Activated naive CD8-positive, alpha-beta T cell (primary cell): ENCODE data around the gene ZNF785.
"Not testable (repeated sequence)": the region's sequence is repeated elsewhere in the genome, so short reads cannot be mapped to it uniquely, and the experiment has no call there.

Experiments
- H3K27ac Mint-ChIP-seq: one replicate; pipeline ENCODE4 v1.8.0; 2021; ENCODE audit warnings: mixed read lengths
- H3K27me3 Mint-ChIP-seq: one replicate; pipeline ENCODE4 v1.8.0; 2021; ENCODE audit warnings: mixed read lengths
- H3K36me3 Mint-ChIP-seq: one replicate; pipeline ENCODE4 v1.8.0; 2021; ENCODE audit warnings: mixed read lengths
- H3K4me1 Mint-ChIP-seq: one replicate; pipeline ENCODE4 v1.8.0; 2021; ENCODE audit warnings: low read depth, mixed read lengths
- H3K4me3 Mint-ChIP-seq: one replicate; pipeline ENCODE4 v1.8.0; 2021; ENCODE audit warnings: mild to moderate bottlenecking, mixed read lengths
- H3K9me3 Mint-ChIP-seq: one replicate; pipeline ENCODE4 v1.8.0; 2021; ENCODE audit warnings: low read depth, mixed read lengths

The ZNF785 gene

DNA sequence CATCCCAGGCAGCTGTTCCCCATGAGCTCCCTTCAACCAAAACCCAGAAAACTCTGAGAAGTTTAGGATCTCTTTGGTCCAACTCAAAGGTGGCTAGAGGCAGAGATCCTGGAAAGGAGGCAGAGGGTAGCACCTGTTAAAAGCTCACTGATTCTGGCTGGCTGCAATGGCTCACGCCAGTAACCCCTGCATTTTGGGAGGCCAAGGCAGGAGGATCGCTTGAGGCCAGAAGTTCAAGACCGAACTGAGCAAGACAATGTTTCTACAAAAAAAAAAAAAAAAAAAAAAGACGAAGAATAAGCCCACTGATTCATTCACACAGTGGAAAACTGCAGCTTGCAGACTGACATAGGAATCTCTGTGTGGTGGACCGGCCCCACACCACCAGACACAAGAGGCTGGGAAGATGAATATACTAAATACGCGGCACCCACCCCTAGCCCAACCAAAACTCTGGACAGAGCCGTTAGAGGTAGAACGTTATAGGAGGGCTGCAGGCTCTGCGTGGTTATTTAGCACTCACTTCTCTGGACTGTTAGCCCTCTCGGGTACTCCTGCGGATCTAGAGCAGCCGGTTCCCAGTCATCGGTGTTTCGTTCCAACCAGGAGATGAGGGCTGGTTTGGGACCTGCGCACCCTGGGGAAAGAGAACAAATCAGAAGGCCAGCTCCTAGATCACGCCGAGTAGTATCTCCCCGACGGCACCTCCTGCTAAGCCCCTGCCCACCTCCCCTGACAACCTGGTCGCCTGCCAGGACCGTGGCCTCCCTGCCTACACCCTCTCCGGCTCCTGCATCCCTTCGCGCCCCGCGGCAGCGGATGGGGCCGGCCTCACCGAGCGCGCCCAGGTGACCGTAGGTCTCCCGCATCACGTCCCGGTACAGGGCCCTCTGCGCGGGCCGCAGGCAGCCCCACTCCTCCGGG lies 23.8 kb upstream of the ZNF785 start:
- H3K4me1 Mint-ChIP-seq: peaks cover 17% of the 10 kb centered on the region
- no peaks in the 10 kb centered on the region for H3K27me3 Mint-ChIP-seq
- no peaks in the 10 kb centered on the region for H3K9me3 Mint-ChIP-seq
- peak overlapping the region; percentile 95 for H3K4me3 Mint-ChIP-seq
- H3K36me3 Mint-ChIP-seq: no peaks in the 10 kb centered on the region
- H3K27ac Mint-ChIP-seq: peak overlapping the region; percentile 99

DNA sequence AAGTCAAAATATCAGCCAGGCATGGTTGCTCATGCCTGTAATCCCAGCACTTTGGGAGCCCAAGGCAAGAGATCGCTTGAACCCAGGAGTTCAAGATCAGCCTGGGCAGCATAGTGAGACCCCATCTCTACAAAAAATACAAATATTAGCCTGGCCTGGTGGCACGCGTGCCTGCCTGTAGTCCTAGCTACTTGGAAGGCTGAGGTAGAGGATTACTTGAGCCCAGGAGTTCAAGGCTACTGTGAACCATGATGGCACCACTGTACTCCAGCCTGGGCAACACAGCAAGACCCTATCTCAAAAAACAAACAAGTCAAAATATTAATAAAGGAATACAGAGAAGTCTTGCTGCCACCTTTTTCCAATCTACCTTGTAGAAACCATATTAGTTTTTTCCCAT lies 20.5 kb upstream of the ZNF785 start:
- no peaks in the 10 kb centered on the region for H3K27me3 Mint-ChIP-seq
- no peak overlapping the region for H3K27ac Mint-ChIP-seq
- no peak overlapping the region for H3K4me3 Mint-ChIP-seq
- H3K4me1 Mint-ChIP-seq: peaks cover 17% of the 10 kb centered on the region
- no peaks in the 10 kb centered on the region for H3K36me3 Mint-ChIP-seq
- no peaks in the 10 kb centered on the region for H3K9me3 Mint-ChIP-seq

DNA sequence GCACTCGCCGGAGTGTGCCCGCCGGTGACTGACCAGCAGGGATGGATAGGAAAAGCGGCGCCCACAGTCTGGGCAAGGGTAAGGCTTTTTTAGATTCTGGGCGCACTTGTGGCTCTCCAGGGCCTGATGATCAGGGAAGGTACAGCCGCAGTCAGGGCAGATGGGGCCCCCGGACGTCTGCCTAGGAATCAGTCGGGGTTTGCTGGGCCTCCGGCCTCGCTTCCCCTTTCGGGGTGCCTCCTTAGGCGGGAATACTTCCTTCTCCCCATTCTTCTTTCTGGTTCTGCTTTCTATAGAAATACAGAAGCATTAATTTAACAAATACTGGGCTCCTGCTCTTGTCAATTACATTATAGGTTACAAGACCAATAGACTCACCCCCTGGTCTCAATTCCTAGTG lies 19.7 kb upstream of the ZNF785 start:
- H3K36me3 Mint-ChIP-seq: no peaks in the 10 kb centered on the region
- H3K27ac Mint-ChIP-seq: no peak overlapping the region
- no peaks in the 10 kb centered on the region for H3K27me3 Mint-ChIP-seq
- H3K4me3 Mint-ChIP-seq: no peak overlapping the region
- peaks cover 12% of the 10 kb centered on the region for H3K4me1 Mint-ChIP-seq
- H3K9me3 Mint-ChIP-seq: no peaks in the 10 kb centered on the region

DNA sequence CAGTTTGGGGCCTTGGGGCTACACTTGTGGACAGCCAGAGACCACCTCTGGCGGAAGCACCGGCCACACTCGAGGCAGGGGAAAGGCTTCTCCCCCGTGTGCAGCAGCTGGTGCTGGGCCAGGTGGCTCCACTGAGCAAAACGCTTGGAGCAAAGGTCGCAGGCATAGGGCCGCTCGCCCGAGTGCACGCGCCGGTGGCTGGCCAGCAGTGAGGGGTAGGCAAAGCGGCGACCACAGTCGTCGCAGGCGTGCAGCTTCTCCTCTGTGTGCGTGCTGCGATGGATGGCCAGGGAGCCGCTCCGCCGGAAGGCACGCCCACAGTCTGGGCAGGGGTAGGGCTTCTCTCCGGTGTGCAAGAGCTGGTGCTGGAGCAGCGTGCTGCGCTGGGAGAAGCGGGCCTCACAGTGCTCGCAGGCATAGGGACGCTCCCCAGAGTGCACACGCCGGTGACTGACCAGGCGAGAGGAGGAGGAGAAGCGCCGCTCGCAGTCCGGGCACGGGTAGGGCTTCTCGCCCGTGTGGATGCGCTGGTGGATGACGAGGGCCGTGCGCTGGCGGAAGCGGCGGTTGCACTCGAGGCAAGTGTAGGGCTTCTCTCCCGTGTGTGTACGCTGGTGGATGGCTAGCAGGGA lies 18.9 kb upstream of the ZNF785 start:
- Mint-ChIP-seq H3K27me3 (no peaks in the 10 kb centered on the region), H3K9me3 (no peaks in the 10 kb centered on the region), H3K4me3 (no peak overlapping the region), H3K36me3 (no peaks in the 10 kb centered on the region), H3K27ac (no peak overlapping the region), H3K4me1 (peaks cover 12% of the 10 kb centered on the region)

DNA sequence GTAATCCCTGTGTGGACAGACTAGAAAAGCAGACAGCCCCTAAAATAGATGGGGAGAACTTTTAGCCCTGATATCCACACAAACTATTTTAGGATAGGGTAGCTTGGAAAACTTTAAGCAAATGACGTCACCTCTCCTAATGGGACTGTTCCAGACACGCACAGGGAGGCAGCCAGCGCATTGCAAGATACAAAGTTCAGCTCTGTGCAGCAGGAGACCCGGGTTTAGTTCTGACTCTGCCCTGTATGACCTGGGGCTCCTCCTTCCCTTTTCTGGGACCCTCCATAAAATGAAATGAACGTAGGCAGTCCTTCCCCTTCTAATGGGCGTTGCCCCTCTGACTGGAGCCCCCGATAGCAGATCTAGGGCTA lies 18.4 kb upstream of the ZNF785 start:
- H3K27ac Mint-ChIP-seq: peak overlapping the region; percentile 22
- H3K27me3 Mint-ChIP-seq: no peaks in the 10 kb centered on the region
- H3K4me1 Mint-ChIP-seq: peaks cover 9% of the 10 kb centered on the region
- no peaks in the 10 kb centered on the region for H3K9me3 Mint-ChIP-seq
- H3K4me3 Mint-ChIP-seq: no peak overlapping the region
- no peaks in the 10 kb centered on the region for H3K36me3 Mint-ChIP-seq

DNA sequence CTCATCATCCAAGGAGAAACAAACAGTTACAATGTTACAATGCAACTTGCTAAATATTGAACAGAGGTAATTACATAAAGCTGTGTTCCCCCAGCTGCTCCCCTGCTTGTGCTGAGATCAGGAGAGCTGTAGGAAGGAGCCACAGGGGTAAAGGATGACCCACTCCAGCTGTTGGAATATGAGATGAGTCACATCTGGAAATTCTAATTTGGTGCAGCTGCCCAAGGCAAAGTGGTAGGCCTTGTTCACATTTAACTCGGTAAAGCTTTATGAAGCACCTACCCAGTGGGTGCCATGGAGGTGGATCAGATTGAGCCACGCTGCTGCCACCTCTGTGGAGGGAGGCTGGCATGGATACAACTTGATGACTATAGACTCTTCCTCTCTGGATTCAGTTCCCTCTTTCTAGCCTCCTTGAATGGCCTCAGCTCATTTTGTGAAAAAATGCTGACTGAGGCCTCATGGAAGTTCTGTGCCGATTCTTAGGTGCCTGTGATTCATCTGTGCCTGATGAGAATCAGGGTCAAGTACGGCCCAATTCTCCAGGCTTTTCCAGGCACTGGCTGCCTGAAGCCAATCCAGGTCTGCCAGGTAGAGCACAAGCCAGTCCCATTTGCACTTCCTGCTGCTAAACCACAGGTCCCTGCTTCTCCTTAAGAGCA lies 17.2 kb upstream of the ZNF785 start:
- peaks cover 6% of the 10 kb centered on the region for H3K4me1 Mint-ChIP-seq
- H3K4me3 Mint-ChIP-seq: no peak overlapping the region
- peak overlapping the region; percentile 22 for H3K27ac Mint-ChIP-seq
- H3K27me3 Mint-ChIP-seq: no peaks in the 10 kb centered on the region
- H3K36me3 Mint-ChIP-seq: no peaks in the 10 kb centered on the region
- no peaks in the 10 kb centered on the region for H3K9me3 Mint-ChIP-seq

DNA sequence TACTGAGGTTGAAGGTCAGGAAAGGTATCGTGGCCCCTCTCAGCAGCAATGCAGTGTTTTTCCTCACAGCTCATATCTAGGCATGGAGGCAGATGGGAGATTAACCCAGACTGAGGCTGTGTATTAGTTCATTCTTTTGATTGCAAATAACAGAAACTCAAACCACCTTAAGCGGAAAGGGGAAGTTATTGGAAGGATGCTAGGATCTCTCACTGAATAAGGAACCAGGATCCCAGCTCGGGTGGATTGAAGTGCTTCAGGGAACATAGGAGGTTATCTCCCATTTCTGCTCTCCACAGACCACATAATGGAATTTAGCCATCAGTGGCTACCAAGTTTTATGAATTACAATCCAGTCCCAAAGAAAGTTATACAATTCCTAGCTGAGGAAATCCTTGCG lies 16.5 kb upstream of the ZNF785 start:
- Mint-ChIP-seq H3K4me3 (no peak overlapping the region), H3K9me3 (no peaks in the 10 kb centered on the region), H3K36me3 (no peaks in the 10 kb centered on the region), H3K27me3 (no peaks in the 10 kb centered on the region), H3K4me1 (peaks cover 4% of the 10 kb centered on the region), H3K27ac (peak overlapping the region; percentile 54)

DNA sequence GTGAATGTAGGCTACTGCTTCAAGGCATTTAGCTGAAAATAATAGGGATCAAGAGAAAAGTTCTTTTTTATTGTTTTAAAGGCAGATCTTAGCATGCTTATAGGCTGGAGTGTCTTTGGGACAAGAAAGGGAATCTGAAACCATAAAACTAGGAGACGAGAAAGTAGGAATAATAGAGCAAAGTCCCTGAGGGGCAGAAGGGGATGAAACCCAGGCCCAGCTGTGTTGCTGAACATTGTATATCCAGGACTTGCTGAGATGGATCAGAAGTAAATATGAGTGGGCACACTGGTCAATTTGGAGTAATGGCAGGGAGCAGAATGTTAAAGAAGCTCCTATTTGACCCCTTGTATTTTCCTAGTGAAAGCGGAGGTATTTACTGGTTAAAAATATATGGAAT lies 15.4 kb upstream of the ZNF785 start:
- no peak overlapping the region for H3K4me3 Mint-ChIP-seq
- H3K36me3 Mint-ChIP-seq: no peaks in the 10 kb centered on the region
- no peaks in the 10 kb centered on the region for H3K9me3 Mint-ChIP-seq
- H3K27me3 Mint-ChIP-seq: no peaks in the 10 kb centered on the region
- no peak overlapping the region for H3K27ac Mint-ChIP-seq
- H3K4me1 Mint-ChIP-seq: peaks cover 3% of the 10 kb centered on the region

DNA sequence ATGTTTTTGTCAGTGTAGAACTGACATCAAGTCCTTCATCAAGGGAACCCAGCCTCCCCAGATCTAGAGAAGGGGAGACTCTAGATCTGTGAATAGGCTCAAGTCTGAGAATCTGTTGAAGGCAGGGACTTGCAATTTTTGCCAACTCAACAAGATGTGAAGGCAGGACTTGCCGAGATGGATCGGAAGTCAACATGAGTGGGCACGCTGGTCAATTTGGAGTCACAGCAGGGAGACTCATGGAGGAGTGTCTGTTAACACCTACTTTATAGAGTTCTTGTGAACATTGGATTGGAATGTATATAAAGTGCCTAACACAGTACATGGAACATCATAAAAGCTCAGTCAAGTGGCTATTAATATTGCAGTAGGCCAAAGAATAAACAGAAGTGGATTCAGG lies 14.7 kb upstream of the ZNF785 start:
- Mint-ChIP-seq H3K4me3 (no peak overlapping the region), H3K27me3 (no peaks in the 10 kb centered on the region), H3K4me1 (peaks cover 3% of the 10 kb centered on the region), H3K27ac (no peak overlapping the region), H3K9me3 (no peaks in the 10 kb centered on the region), H3K36me3 (no peaks in the 10 kb centered on the region)

DNA sequence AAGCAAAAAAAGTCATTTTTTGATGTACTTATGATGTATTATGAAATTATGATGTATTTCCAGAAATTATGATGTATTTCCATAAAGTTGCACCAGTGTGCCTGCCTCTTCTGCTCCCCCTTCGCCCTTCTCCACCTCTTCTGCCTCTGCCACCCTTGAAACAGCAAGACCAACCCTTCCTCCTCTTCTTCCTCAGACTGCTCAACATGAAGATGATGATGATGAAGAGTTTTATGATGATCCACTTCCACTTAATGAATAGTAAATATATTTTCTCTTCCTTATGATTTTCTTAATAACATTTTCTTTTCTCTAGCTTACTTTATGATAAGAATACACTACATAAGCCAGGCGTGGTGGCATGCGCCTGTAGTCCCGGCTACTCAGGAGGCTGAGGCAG lies 7.4 kb upstream of the ZNF785 start:
- Mint-ChIP-seq H3K9me3 (no peaks in the 10 kb centered on the region), H3K4me3 (no peak overlapping the region), H3K27ac (no peak overlapping the region), H3K4me1 (no peaks in the 10 kb centered on the region), H3K36me3 (no peaks in the 10 kb centered on the region), H3K27me3 (no peaks in the 10 kb centered on the region)

DNA sequence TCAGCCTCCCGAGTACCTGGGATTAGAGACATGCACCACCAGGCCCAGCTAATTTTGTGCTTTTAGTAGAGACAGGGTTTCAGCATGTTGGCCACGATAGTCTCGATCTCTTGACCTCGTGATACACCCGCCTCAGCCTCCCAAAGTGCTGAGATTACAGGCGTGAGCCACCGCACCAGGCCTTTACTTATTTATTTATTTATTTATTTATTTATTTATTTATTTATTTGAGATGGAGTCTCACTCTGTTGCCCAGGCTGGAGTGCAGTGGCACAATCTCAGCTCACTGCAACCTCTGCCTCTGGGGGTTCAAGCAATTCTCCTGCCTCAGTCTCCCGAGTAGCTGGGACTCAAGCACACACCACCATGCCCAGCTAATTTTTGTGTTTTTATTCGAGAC lies 5.4 kb upstream of the ZNF785 start:
- H3K27me3 Mint-ChIP-seq, H3K27ac Mint-ChIP-seq, H3K9me3 Mint-ChIP-seq, H3K4me3 Mint-ChIP-seq, H3K36me3 Mint-ChIP-seq: not testable (repeated sequence)
- peaks cover 11% of the 10 kb centered on the region for H3K4me1 Mint-ChIP-seq

DNA sequence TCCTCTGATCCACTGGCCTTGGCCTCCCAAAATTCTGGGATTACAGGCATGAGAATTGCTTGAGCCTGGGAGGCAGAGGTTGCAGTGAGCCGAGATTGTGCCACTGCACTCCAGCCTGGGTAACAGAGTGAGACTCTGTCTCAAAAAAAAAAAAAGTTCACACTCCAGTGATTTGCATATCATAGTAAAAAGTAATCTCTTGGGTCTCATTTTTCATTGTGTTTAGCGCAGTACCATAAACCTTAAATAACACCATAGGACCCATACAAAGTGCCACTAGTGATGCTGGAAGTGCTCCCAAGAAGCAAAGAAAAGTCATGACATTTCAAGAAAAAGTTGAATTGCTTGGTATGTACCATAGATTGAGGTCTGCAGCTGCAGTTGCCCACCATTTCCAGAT lies 4.1 kb upstream of the ZNF785 start:
- H3K27ac Mint-ChIP-seq, H3K36me3 Mint-ChIP-seq, H3K27me3 Mint-ChIP-seq, H3K4me3 Mint-ChIP-seq, H3K9me3 Mint-ChIP-seq: not testable (repeated sequence)
- peaks cover 19% of the 10 kb centered on the region for H3K4me1 Mint-ChIP-seq

DNA sequence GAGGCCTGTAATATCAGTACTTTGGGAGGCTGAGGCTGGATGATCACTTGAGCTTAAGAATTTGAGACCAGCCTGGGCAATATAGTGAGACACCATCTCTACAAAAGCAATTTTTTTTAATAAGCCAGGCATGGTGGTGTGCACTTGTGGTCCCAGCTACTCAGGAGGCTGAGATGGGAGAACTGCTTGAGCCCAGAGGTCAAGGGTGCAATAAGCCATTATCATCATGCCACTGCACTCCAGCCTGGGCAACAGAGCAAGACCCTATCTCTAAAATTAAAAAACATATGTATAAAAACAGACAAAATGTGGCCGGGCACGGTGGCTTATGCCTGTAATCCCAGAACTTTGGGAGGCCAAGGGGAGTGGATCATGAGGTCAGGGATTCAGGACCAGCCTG lies 3.2 kb upstream of the ZNF785 start:
- Mint-ChIP-seq H3K27me3 (no peaks in the 10 kb centered on the region), H3K27ac (no peak overlapping the region), H3K9me3 (no peaks in the 10 kb centered on the region), H3K4me3 (no peak overlapping the region), H3K36me3 (no peaks in the 10 kb centered on the region), H3K4me1 (peaks cover 21% of the 10 kb centered on the region)

DNA sequence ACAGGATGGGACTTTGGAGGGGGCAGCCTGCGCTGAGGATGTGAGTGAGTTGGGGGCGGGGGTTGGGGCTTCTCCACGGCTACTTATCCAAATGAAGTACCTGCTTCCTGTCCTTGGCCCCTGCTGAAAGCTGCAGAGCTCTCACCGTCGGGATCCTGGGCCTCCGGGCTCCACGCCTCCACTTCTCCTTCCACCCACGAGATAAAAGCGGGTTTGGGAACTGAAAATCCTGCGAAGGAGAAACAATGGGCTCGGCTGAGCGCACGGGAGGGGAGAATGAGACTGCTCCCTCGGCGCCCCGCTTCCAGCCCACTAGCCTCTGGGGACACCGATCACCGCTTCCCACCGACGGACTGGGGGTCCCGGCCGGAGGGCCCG lies 486 bp downstream of the ZNF785 start:
- Mint-ChIP-seq H3K27ac (peak overlapping the region; percentile 84), H3K4me3 (peak overlapping the region; percentile 89), H3K36me3 (peaks cover 2% of the 10 kb centered on the region), H3K27me3 (no peaks in the 10 kb centered on the region), H3K4me1 (peaks cover 28% of the 10 kb centered on the region), H3K9me3 (no peaks in the 10 kb centered on the region)

DNA sequence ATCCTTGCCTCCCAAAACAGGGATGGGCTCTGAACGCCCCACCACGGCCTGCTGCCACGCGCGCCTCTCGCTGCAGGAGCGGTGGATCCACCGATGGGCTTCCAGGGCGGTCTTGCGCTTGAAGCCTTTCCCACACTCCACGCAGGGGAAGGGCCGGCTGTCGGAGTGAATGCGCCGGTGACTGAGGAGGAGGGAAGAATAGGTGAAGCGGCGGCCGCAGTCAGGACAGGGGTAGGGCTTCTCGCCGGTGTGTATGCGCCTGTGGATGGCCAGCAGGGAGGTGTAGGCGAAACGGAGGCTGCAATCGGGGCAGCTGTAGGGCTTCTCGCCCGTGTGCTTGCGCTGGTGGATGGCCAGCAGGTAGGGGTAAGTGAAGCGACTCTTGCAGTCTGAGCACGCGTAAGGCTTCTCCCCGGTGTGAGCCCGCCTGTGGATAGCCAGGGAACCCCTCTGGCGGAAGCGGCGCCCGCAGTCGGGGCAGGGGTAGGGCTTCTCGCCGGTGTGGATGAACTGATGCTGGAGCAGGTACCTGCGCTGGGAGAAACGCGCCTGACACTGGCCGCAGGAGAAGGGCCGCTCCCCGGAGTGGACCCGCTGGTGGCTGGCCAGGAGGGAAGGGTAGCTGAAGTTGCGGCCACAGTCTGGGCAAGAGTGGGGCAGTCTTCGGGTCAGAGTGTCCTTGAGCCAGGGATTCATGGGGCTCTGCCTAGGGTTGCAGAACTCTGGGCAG lies 2.7 kb downstream of the ZNF785 start:
- no peak overlapping the region for H3K27ac Mint-ChIP-seq
- peaks cover 2% of the 10 kb centered on the region for H3K36me3 Mint-ChIP-seq
- no peaks in the 10 kb centered on the region for H3K27me3 Mint-ChIP-seq
- no peak overlapping the region for H3K4me3 Mint-ChIP-seq
- no peaks in the 10 kb centered on the region for H3K9me3 Mint-ChIP-seq
- peaks cover 28% of the 10 kb centered on the region for H3K4me1 Mint-ChIP-seq
